NCI-H187 treated with DMSO at 0.1 percent for 48 hours (cell line): ENCODE measurements around the gene SLC66A2.

Source experiments
- DNase-seq: peaks from one replicate; lab custom pipeline; 2025; lab: John Stamatoyannopoulos, UW

The SLC66A2 gene

DNA sequence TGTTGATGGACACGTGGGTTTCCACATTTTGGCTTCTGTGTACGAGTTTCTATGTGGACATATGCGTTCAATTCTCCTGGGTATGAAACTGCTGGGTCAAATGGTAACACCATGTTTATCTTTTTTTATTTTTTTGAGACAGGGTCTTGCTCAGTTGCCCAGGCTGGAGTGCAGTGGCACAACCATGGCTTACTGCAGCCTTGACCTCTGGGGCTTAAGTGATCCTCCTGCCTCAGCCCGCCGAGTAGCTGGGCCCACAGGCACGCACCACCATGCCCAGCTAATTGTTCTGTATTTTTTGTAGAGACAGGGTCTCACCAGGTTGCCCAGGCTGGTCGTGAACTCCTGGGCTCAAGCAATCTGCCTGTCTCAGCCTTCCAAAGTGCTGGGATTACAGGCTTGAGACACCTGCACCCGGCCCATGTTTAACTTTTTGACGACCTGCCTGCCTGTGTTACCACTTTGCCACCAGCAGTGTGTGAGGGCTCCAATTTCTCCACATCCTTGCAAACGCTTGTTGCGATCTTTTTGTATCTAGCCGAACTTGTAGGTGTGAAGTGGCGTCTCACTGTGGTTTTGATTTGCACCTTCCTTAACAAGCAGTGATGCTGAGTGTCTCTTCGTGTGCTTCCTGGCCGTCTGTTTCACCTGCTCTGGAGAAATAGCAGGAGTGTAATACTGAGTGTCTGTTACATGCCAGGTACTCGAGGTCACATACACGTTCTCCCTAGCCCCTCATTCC lies 19.9 kb upstream of the SLC66A2 start:
- DNase-seq: no peak

DNA sequence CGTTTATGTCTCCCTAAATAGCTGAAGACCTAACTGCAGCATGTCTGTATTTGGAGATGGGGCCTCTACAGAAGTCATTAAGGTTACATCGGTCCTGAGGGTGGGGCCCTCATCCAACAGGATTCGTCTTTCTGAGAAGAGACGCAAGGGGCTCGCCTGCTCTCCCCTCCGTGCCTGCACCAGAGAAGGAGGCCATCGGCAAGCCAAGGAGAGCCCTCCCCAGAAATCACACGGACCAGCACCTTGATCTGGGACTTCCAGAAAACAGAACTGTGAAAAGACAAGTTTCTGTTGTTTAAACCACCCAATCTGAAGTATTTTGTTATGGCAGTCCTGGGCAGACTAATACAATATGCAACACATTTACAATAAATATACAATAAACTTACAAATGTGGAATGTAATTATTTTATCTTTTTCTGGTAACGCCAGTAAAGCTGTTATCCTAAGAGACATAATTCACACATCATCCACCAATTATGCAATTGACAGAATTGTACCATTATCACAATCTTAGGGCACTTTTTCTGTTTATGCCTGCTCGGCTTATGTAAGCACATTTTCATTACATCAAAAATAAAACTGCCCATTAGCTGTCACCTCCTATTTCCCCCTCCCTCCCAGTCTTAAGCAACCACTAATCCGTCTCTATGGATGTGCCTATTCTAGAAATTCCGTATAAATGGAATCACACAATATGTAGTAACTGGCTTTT lies 19.1 kb upstream of the SLC66A2 start:
- no peak for DNase-seq

DNA sequence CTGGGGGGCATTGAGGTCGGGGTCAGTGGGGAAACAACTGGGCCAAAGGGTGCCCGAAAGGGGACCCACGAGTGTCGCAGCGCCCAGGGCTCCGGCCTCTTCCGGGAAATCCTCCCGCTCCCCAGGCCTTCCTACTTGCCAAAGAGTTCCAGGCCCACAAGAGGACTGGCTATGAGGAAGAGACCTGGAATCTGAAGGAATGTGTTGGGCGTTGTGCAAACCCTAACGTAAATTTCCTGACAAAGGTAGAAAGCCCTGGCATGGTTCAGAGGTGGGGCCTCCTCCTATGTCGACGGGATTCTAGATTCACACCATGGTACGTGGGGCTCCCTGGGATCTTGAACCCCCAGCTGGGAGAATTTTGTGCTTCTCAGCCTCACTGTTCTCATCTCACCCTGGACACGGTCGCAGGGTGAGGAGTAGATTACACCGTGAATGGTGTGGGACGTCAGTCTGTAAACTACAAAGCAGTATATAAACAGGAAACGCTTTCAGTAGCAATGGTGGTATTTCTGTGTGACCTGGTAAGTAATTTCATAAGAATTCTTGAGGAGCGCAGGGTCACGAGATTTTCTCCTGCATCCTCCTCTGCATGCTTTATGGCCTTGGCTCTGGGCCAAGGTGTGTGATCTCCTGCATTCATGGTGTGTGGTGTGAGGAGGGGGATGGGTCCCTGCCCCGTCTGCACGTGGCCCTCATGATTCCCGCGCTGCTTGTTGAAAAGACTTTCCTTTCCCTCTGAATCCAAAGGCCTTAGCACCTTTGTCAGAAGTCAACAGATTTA lies 13.9 kb upstream of the SLC66A2 start:
- no peak for DNase-seq

DNA sequence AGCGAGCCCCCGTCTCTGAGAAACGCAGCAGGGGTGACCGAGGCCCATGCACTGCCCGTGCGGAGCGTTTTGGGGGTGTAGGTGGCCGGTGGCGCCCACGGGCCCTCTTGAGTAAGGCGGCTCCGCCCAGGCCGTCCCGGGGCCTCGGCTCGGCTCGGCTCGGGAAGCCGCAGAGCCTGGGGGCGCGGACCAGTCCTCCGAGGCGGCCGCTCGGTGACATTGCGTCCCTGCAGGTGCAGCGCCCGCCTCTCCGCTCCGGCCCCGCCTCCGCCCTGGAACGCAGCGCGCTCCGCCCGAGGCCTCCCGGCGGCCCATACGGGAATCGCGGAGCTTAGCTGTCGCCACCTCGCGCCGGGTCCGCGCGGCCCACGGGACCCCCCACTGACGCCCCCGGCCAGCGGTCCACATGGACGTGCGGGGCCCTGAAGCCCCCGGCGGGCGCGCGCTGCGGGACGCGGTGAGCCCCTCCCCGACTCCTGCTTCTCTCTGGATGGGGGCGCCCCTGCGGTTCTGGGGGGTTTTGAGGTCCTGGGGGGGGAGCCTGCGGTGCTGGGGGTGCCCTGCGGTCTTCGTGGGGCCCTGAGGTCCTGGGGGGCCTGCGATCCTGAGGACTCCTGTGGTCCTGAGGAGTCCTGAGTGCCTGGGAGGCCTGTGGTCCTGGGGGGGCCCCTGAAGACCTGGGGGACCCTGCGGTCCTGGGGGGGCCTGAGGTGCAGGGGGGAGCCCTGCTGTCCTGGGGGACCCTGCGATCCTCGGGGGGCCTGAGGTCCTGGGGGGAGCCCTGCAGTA lies 13.1 kb upstream of the SLC66A2 start, which contains the start of gene HSBP1L1:
HSBP1L1 (plus strand) TSS at position 314 of the 789 bp plus-strand sequence; CDS start at position 407, 93 bp downstream.
- DNase-seq: no peak

DNA sequence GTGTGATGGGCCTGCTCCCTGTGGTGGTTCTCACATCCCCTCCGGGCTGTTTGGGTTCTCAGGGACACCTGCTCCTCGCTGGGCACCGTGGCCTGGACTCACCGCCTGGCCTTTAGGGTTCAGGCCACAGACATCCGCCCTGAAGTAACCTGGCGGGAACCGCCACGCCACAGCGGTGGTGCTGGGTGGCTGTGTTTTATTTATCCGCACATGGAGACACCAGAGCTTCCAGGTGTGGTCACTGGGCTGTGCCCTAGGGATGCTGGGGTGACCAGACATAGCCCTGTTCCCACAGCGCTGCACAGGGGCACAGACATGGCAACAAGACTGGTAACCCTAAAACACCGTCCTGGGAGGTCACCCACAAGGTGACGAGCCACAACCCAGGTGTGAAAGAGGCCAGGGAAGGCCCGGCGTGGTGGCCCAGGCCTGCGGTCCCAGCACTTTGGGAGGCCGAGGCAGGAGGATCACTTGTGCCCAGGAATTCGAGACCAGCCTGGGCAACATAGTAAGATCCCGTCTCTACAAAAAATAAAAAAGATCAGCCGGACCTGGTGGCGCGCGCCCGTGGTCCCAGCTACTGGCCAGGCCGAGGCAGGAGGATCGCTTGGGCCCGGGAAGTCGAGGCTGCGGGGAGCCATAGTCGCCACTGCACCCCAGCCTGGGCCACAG lies 12.3 kb upstream of the SLC66A2 start:
- no peak for DNase-seq

DNA sequence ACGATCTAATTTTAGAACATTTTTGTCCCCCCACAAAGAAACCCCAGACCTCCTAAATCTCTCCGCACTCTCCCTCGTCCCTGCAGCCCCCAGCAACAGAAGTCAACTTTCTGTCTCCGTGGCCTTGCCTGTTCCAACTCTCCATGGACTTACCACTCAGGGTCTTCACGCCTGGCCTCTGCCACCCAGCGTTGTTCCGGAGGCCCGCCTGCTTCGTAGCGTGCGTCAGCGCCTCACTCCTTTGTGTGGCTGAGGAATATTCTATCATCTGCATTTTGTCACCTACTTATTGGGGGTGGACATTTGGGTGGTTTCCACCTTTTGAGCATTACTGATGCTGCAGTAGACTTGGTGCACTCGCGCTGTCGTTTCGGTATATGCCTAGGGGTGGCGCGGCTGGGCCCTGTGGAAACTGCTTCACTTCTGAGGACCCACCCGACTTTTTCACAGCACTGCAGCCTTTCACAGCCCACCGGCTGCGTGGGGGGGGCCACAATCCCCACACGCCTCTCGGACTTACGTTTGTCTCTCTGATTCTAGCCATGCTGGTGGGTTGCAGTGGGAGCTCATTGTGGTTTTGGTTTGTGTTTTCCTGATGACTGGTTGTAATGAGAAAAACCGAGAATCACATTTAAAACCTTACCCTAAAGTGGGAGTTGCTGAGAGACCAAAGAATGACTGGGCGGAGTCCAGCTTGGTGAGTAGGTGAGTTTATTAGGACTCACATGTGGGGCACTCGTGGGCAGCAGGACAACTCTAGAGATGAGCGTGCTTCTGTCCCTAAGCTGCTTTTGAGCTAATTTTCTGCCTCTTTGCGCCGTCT lies 11.6 kb upstream of the SLC66A2 start:
- no peak for DNase-seq

DNA sequence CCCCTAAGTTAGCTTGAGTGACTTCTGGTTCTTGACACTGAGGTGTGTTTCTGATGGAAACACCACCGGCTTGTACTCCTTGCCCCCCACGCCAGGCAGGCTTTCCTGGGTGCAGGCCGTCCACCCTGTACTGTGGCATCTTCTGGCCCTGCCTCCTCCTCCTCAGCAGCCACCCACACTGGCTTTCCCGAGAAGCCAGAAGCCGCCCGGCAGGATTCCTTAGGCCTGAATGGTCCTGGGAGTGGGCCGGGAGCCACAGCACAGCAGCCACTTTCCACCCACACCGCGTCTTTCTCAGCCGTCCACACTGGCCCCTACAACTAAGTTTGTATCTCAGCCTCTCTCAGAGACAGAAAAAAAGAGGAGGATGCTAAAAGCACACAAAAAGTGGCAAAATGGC lies 10.9 kb upstream of the SLC66A2 start:
- DNase-seq: no peak

DNA sequence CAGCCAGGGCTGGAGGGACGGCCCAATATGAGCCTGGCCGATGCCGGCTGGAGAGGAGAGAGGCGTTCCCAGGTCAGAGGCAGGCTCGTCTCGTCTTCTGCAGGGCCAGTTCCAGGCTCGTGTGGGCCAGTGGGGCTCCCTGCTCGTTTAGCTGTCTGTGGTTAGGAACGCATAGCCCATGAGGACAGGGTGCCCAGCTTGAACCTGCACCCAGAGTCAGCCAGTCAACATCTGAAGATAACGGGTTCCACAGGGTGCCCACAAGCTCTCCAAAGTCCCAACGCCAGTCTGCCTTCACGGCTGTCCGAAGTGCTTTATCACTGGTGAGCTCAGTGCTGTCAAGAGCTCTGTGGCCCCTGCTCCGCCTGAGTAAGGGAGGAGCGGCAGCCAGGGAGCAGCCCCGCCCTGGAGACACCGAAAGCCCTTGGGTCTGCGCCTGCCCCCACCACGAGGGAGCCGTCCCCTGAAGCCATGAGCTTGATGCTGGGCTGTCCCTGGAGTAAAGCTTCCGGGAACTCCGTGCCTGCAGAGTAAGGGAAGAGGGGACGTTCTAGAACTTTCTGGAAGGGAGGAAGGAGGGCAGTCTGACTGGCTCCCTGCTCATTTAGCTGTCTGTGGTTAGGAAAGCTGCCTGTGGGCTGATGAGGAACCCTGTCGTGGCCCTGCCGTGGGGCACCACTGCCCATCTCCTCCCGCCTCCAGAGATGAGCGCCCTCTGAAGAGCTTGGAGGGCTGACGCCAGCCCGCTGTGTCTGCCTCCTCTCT lies 10.3 kb upstream of the SLC66A2 start:
- no peak for DNase-seq

DNA sequence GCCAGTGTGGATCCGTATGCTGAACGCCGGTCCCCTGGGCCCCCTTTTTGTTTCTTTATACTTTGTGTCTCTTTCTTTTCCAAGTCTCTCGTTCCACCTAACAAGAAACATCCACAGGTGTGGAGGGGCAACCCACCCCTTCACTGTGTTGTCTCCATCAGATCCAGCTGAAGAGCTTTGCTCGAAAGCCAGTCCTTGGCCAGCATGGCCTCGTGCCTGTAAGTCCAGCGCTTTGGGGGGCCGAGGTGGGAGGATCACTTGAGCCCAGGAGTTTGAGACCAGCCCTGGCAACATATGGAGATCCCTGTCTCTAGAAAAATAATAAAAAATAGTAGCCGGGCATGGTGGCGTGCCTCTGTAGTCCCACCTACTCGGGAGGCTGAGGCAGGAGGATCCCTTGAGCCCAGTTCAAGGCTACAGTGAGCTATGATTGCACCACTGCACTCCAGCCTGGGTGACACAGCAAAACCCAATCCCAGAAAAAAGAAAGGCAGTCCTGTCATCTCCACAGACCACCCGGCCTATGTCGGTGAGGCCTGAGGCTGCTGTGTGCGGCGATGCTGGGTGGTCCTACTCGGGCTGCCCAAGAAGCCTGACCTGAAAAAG lies 9.6 kb upstream of the SLC66A2 start:
- no peak for DNase-seq

DNA sequence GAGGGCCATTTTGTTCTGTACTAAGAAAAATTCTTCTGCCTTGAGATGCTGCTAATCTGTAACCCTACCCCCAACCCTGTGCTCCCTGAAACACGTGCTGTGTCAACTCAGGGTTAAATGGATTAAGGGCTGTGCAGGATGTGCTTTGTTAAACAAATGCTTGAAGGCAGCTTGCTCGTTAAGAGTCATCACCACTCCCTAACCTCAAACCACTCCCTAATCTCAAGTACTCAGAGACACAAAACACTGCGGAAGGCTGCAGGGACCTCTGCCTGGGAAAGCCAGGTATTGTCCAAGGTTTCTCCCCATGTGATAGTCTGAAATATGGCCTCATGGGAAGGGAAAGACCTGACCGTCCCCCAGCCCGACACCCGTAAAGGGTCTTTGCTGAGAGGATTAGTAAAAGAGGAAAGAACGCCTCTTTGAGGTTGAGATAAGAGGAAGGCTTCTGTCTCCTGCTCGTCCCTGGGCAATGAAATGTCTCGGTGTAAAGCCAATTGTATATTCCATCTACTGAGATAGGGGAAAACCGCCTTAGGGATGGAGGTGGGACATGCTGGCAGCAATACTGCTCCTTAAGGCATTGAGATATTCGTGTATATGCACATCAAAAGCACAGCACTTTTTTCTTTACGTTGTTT lies 8.8 kb upstream of the SLC66A2 start:
- peak; percentile 27 for DNase-seq

DNA sequence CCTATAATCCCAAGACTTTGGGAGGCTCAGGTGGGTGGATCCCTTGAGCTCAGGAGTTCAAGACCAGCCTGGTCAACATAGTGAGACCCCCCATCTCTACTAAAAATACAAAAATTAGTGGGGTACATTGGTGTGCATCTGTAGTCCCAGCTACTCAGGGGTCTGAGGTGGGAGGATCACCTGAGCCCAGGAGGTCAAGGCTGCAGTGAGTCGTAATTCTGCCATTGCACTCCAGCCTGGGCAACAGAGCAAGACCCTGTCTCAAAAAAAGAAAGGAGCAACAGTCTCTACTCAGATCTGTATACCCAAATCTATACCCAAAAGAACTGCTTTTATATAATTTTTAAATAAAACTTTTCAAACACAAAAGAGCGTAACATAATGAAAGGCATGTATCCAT lies 7.5 kb upstream of the SLC66A2 start:
- DNase-seq: no peak

DNA sequence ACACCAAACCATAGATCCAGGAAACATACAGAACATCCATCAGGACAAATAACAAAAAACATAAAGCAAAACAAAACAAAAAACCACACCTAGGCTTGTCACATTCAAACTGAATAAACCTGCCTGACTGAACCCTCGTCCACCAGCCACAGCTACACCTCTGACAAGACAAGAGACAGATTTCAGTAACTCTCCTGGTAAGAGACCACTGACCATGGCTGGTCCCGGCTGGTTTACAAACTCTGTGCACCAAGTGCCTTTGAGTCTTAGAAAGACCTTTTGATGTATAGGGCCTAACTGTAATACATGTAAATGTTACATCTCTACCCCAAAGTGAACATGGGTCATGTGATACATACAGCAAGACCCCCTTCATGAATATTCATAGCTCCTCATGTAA lies 4.8 kb upstream of the SLC66A2 start:
- no peak for DNase-seq

DNA sequence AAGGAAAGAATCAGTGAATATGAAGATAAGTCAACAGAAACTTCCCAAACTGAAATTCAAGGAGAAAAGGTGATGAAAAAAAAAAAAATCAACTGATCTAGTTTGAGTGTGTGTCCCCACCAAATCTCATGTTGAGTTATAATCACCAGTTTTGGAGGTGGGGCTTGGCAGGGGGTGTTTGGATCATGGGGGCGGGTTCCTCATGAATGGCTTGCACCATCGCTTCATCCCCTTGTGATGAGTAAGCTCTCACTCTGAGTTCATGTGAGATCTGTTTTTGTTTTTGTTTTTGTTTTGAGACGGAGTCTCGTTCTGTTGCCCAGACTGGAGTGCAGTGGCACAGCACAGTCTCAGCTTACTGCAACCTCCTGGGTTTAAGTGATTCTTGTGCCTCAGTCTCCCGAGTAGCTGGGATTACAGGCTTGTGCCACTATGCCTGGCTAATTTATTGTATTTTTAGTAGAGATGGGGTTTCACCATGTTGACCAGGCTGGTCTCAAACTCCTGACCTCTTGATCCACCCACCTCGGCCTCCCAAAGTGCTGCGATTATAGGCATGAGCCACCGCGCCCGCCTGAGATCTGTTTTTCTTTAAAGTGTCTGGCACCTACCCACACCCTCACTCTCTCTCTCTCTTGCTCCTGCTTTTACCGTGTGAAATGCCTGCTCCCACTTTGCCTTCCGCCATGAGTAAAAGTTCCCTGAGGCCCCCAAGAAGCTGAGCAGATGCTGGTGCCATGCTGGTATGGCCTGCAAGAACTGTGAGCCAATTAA lies 4.0 kb upstream of the SLC66A2 start:
- no peak for DNase-seq

DNA sequence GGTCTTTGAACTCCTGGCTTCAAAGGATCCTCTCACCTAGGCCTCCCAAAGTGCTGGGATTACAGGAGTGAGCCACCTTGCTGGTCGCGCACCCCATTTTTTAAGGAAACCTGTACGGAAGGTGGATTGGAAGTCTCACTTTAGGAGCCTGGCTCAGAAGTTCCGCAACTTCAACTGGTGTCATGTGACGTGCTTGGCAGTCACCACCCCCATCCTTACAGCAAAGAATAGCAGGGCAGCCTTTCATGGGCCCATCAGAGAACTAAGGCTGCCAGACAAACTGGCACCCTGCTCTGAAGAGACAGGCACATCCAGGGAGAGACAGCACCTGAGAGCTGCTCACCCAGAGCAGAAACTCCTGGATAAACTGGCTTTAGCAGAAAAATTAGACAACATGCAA lies 3.3 kb upstream of the SLC66A2 start:
- no peak for DNase-seq

DNA sequence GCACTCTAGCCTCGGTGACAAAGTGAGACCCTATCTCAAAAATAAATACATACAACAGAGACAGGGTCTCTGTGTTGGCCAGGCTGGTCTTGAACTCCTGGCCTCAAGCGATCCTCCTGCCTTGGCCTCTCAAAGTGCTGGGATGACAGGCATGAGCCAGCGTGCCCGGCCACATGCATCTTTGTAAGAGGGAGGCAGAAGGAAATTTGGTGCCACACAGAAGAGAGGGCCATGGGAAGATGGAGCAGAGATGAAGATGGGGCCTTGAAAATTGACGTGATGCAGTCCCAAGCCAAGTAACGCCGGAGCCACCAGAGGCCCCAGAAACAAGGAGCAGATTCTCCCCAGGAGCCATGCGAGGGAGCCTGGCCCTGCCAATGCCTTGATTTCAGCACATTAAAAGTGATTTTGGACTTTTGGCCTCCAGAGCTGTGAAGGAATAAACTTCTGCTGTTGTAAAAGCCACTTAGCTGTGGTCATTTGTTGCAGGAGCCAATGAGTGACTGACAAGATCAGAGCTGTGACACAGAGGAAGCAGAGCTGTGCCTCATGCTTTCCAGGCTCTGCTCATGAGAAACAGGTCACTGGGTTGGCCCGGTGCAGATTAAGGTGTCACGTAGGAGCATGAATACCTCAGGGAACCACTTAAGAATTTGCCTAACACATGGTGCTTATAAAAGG lies 2.7 kb upstream of the SLC66A2 start:
- DNase-seq: no peak

DNA sequence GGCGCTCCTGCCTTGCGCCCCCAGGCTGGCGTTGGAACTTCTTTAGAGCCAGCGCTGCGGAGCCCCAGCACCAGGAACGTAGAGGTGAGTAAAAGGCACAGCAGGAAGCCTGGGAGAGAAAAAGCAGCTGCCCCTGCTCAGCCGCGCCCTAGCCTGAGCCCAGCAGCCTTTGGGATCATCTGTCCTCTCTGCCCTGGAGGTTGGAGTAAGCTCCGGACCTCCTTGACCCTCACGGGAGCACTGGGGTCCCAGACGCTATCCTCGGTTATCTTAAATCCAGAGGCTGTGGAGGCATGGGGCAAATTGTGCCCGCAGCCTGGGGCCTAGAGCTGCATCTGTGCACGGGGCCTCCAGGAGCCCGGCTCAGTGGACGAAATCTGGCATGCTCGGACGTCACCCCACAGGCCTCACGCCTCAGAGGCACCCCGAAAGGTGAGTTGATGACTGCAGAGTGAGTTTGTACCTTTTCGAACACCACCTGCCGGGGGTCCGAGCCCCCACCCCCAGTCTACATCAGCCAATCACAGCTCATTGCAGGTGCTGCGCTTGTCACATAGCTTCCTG lies 1.6 kb upstream of the SLC66A2 start:
- no peak for DNase-seq

DNA sequence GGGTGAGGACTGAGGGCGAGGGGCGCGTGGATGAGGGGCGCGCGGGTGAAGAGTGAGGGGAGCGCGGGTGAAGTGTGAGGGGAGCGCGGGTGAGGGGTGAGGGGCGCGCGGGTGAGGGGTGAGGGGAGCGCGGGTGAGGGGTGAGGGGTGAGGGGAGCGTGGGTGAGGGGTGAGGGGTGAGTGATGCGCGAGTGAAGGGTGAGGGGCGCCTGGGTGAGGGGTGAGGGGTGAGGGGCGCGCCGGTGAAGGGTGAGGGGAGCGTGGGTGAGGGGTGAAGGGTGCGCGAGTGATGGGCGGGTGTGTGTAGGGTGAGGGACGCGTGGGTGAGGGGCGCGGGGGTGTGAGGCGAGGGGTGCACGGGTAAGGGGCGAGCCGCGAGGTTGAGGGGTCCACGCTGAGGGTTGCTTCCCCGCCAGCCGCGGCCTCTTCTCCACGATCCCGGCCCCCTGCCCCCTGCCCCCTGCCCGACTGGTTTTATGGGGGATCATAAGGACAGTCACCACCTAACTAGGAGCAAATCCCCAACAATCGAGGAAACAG lies 1.1 kb upstream of the SLC66A2 start:
- DNase-seq: no peak
